IMR-90 (cell line): Measurements from ENCODE around the gene CENPX. TPM values are rescaled to one million over a fixed set of nuclear protein-coding genes. Genes with fewer than 3 reads are reported as not detected.

Experiments
- ATAC-seq: fragments of 200-7000 bp; cut with Tn5 transposase; 2 replicates; pipeline ENCODE4 v1.9.1; 2020; ENCODE audit warnings: low read depth, mild to moderate bottlenecking, moderate library complexity
- BruUV-seq: library from RNA; stranded (reverse); fragments of 400-500 nt; replicated peaks from 2 replicates; lab custom pipeline; 2021; lab: Mats Ljungman, UMichigan
- CTCF ChIA-PET: fragments of 300-600 bp; formaldehyde crosslinking; extraction: SDS; loops from one replicate; lab custom pipeline; 2021; ENCODE audit warnings: antibody characterized with exemption; lab: Yijun Ruan, JAX
- POLR2A ChIA-PET: fragments of 300-600 bp; sonication (Branson Sonifier 250); formaldehyde crosslinking; loops from one replicate; lab custom pipeline; 2022; ENCODE audit warnings: antibody characterized with exemption; ENCODE audit not compliant: unreplicated experiment; lab: Charles Lee
- DNase-seq: peaks from one replicate; pipeline ENCODE4 v3.0.0; 2013
- H2AFZ ChIP-seq: replicated peaks from 2 replicates; pipeline ENCODE3; 2013; ENCODE audit warnings: low read length, mild to moderate bottlenecking; ENCODE audit not compliant: poor library complexity
- H2AK5ac ChIP-seq: 2 replicates; pipeline ENCODE4 v1.6.1; 2013; ENCODE audit warnings: low read depth, low read length, inconsistent platforms
- H2AK9ac ChIP-seq: replicated peaks from 2 replicates; pipeline ENCODE3; 2013; ENCODE audit warnings: mild to moderate bottlenecking, low read depth, low read length, moderate library complexity; ENCODE audit not compliant: poor library complexity
- H2BK120ac ChIP-seq: 2 replicates; pipeline ENCODE4 v1.6.1; 2013; ENCODE audit warnings: low read depth, low read length, inconsistent platforms
- H2BK15ac ChIP-seq: 3 replicates; pipeline ENCODE4 v1.6.1; 2013; ENCODE audit warnings: low read depth, low read length, inconsistent platforms
- H2BK20ac ChIP-seq: 2 replicates; pipeline ENCODE4 v1.6.1; 2013; ENCODE audit warnings: low read depth, mild to moderate bottlenecking, inconsistent platforms, low read length, moderate library complexity
- H2BK5ac ChIP-seq: 2 replicates; pipeline ENCODE4 v1.6.1; 2013; ENCODE audit warnings: mild to moderate bottlenecking, low read depth, low read length, inconsistent platforms; ENCODE audit not compliant: poor library complexity, severe bottlenecking
- H3K14ac ChIP-seq: replicated peaks from 2 replicates; pipeline ENCODE4 v1.6.1; 2013; ENCODE audit warnings: low read depth, low read length, inconsistent platforms
- H3K18ac ChIP-seq: 2 replicates; pipeline ENCODE4 v1.6.1; 2013; ENCODE audit warnings: low read depth, low read length, control low read depth
- H3K23ac ChIP-seq: 2 replicates; pipeline ENCODE4 v1.6.1; 2013; ENCODE audit warnings: low read depth, low read length, inconsistent platforms
- H3K27ac ChIP-seq: 2 replicates; pipeline ENCODE4 v1.5.1; 2013; ENCODE audit warnings: mild to moderate bottlenecking, control low read depth, low read length; ENCODE audit not compliant: insufficient read depth
- H3K27me3 ChIP-seq: 2 replicates; pipeline ENCODE4 v1.6.1; 2013; ENCODE audit warnings: low read length; ENCODE audit not compliant: control insufficient read depth, insufficient read depth
- H3K36me3 ChIP-seq: 2 replicates; pipeline ENCODE4 v1.6.1; 2013; ENCODE audit warnings: low read length, mixed read lengths; ENCODE audit not compliant: control insufficient read depth, insufficient read depth
- H3K4ac ChIP-seq: 2 replicates; pipeline ENCODE4 v1.6.1; 2013; ENCODE audit warnings: low read depth, low read length, inconsistent platforms
- H3K4me1 ChIP-seq: 2 replicates; pipeline ENCODE4 v1.6.1; 2013; ENCODE audit warnings: low read length, mixed read lengths; ENCODE audit not compliant: control insufficient read depth, insufficient read depth
- H3K4me2 ChIP-seq: 2 replicates; pipeline ENCODE4 v1.6.1; 2013; ENCODE audit warnings: low read depth, mild to moderate bottlenecking, control low read depth, low read length, moderate library complexity
- H3K4me3 ChIP-seq: 2 replicates; pipeline ENCODE4 v1.5.1; 2013; ENCODE audit warnings: low read depth, mild to moderate bottlenecking, control low read depth, low read length, moderate library complexity; ENCODE audit not compliant: insufficient read depth
- H3K56ac ChIP-seq: 2 replicates; pipeline ENCODE4 v1.6.1; 2013; ENCODE audit warnings: low read length, inconsistent platforms; ENCODE audit not compliant: insufficient read depth; ENCODE audit errors: extremely low read depth
- H3K79me1 ChIP-seq, 2 experiments: 2 replicates each; pipeline ENCODE4 v1.6.1; 2013; ENCODE audit warnings: low read length in 2 of 2, inconsistent platforms in 1 of 2, low read depth in 1 of 2
- H3K9ac ChIP-seq: 2 replicates; pipeline ENCODE4 v1.6.1; 2013; ENCODE audit warnings: low read depth, low read length, control low read depth
- H3K9me1 ChIP-seq: 2 replicates; pipeline ENCODE4 v1.6.1; 2013; ENCODE audit warnings: low read length, inconsistent platforms; ENCODE audit not compliant: insufficient read depth
- H3K9me3 ChIP-seq: 2 replicates; pipeline ENCODE4 v1.6.1; 2013; ENCODE audit warnings: low read length; ENCODE audit not compliant: control insufficient read depth, insufficient read depth
- H4K20me1 ChIP-seq: 2 replicates; pipeline ENCODE4 v1.6.1; 2013; ENCODE audit warnings: low read length, inconsistent platforms; ENCODE audit not compliant: insufficient read depth
- H4K5ac ChIP-seq: 2 replicates; pipeline ENCODE4 v1.6.1; 2013; ENCODE audit warnings: mild to moderate bottlenecking, low read depth, low read length, control low read depth
- H4K8ac ChIP-seq, 2 experiments: 2 replicates each; pipeline ENCODE4 v1.6.1; 2013; ENCODE audit warnings: low read depth in 2 of 2, low read length in 2 of 2, control low read depth in 1 of 2, inconsistent platforms in 1 of 2
- H4K91ac ChIP-seq: 2 replicates; pipeline ENCODE4 v1.6.1; 2013; ENCODE audit warnings: low read depth, low read length, inconsistent platforms; ENCODE audit not compliant: insufficient read depth
- MAFK ChIP-seq: IDR thresholded peaks from 2 replicates; pipeline ENCODE4 v1.6.1; 2012; ENCODE audit warnings: low read depth, low read length, improper control_type of control experiment
- POLR2A ChIP-seq: IDR thresholded peaks from 2 replicates; pipeline ENCODE4 v1.6.1; 2012; ENCODE audit warnings: mild to moderate bottlenecking, low read depth, low read length
- WGBS, 2 experiments: methylation state at CpG; one replicate each; pipeline versions ENCODE4 v1.1.5 to v1.1.7; 2013; ENCODE audit warnings: missing lambda C conversion rate in 2 of 2; ENCODE audit not compliant: insufficient read length in 1 of 2; ENCODE audit errors: extremely low coverage in 2 of 2; 5-methylcytosine and 5-hydroxymethylcytosine counted together
- dilution Hi-C: fragments of 300-500 bp; cut with HindIII; formaldehyde crosslinking; loops from one replicate; pipeline ENCODE4 v1.14.3; 2018; ENCODE audit warnings: low sequenced_read_pairs; ENCODE audit not compliant: unreplicated experiment
- in situ Hi-C: fragments of 300-500 bp; cut with MboI; formaldehyde crosslinking; loops from 3 replicates; pipeline ENCODE4 v1.14.3; 2019; ENCODE audit warnings: low sequenced_read_pairs, inconsistent platforms, mixed read lengths
- intact Hi-C: fragments of 100-400 bp; cut with micrococcal nuclease; formaldehyde crosslinking; loops from 2 replicates; pipeline ENCODE4 v1.10.0; 2022
- polyA plus RNA-seq, 3 experiments: library from polyadenylated mRNA; depleted of rRNA; stranded (reverse); fragments of >200 nt; gene quantifications; 2 replicates each; pipeline ENCODE4 v1.2.3, GENCODE V29; 2012; ENCODE audit warnings: low replicate concordance in 1 of 3
- total RNA-seq: library from RNA; depleted of rRNA; stranded (reverse); fragments of >200 nt; gene quantifications from 2 replicates; pipeline ENCODE4 v1.2.3, GENCODE V29; 2012
- TF ChIP-seq, protein P1 (sequence below): fragments of 150-350 bp; IDR thresholded peaks from 2 replicates; pipeline ENCODE4 v1.6.1; 2017; ENCODE audit warnings: mild to moderate bottlenecking, antibody characterized with exemption, low read length, low read depth

CENPX gene
- total and polyA plus RNA-seq, 2 of the 4 experiments (the other 2 are of a cell fraction): 44.8 to 86.8 TPM

DNA sequence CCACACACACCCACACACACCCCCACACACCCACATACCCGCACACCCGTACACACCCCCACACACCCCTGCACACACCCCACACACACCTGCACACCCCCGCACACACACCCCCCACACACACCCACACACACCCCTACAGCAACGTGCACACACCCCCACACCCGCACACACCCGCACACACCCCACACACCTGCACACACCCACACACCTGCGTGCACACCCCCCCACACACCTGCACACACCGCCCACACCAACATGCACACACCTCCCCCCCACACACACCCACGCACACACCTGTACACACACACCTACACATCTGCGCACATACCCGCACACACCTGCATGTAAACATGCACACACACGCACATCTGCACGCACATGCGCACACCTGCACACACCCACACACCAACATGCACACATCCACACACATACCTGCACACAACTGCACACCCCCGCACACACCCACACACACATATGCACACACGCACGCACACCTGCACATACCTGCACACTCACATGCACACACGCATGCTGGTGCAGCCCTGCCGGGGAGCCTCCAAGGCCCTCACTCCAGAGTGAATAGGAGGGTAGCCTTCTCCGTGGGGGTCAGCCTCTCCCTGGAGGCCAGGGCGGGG lies 37.8 kb downstream of the CENPX start:
- DNase-seq (no peak), ATAC-seq (no peak)
- Histone ChIP-seq H3K23ac (no peak overlapping the region), H3K79me1 (peaks cover 0 to 16% of the 10 kb centered on the region in 2 experiments; a peak in 3 of 4 replicates), H4K5ac (no peak overlapping the region), H4K20me1 (no peaks in the 10 kb centered on the region), H3K18ac (no peak overlapping the region), H3K4ac (no peak overlapping the region), H3K36me3 (peaks cover 39% of the 10 kb centered on the region), H3K4me1 (no peaks in the 10 kb centered on the region), H2BK15ac (no peak overlapping the region), H3K27me3 (no peaks in the 10 kb centered on the region), H3K4me2 (no peak overlapping the region), H2AK9ac (no peak overlapping the region), H4K91ac (no peak overlapping the region), H3K9me1 (no peaks in the 10 kb centered on the region), H4K8ac (no peak overlapping the region), H2BK120ac (no peak overlapping the region), H3K4me3 (no peak overlapping the region), H2BK20ac (no peak overlapping the region), H3K14ac (no peak overlapping the region), H2AK5ac (no peak overlapping the region), H3K27ac (no peak overlapping the region), H3K9ac (no peak overlapping the region), H3K56ac (no peak overlapping the region), H2AFZ (no peak overlapping the region), H3K9me3 (no peaks in the 10 kb centered on the region), H2BK5ac (no peak overlapping the region)
- TF ChIP-seq, protein P1, sequence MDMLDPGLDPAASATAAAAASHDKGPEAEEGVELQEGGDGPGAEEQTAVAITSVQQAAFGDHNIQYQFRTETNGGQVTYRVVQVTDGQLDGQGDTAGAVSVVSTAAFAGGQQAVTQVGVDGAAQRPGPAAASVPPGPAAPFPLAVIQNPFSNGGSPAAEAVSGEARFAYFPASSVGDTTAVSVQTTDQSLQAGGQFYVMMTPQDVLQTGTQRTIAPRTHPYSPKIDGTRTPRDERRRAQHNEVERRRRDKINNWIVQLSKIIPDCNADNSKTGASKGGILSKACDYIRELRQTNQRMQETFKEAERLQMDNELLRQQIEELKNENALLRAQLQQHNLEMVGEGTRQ: no peak
- TF ChIP-seq POLR2A (no peak), MAFK (no peak)
- dilution Hi-C loops: no loop called here
- BruUV-seq: no TSS peak
- in situ Hi-C loops: no loop called here
- WGBS, 2 experiments: 100% methylated on average over 10 of the region's 21 CpGs; no CpG with 5 or more reads in 1 of the 2 experiments
- POLR2A ChIA-PET: no interaction called here
- CTCF ChIA-PET: interaction anchor here (0.6 kb wide), 1 partner anchor 9 kb away, joined by 4 read pairs; no protein-coding TSS in a partner anchor
- intact Hi-C loops: no loop called here
